Kidney capillary endothelial cell (primary cell): ENCODE results near the gene SCART1.
"Not testable (repeated sequence)": the region's sequence is repeated elsewhere in the genome, so short reads cannot be mapped to it uniquely, and the experiment has no call there.

Source experiments
- DNase-seq: peaks from one replicate; pipeline ENCODE4 v3.0.0-alpha.2; 2018; ENCODE audit warnings: low spot score

The SCART1 gene

DNA sequence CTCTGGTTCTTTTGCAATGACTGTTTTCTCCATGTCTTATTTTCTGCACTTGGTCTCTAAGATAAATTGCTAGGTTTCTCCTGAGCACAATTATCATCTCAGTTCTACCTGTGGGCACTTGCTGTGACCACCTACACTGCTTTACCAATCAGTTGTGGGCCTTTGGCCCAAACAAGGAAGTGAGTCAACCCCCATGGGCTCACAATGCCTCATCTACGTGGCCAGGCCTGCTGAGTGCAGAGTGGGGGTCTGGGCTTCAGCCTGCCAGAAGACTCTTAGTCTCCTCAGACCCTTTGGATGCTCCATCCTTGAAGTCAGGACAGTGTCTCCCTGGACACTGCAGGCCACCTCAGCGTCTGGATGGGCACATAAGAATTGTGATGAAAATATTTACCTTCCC lies 20.3 kb downstream of the SCART1 start:
- no peak for DNase-seq

GRCh38 chr10:133474665-133475424 lies 21.1 kb downstream of the SCART1 start:
- DNase-seq: no peak

GRCh38 chr10:133475425-133475734 lies 21.6 kb downstream of the SCART1 start:
- no peak for DNase-seq

GRCh38 chr10:133475821-133476640 lies 22.3 kb downstream of the SCART1 start:
- DNase-seq: no peak

GRCh38 chr10:133476641-133476990 lies 22.9 kb downstream of the SCART1 start:
- no peak for DNase-seq

- DNase-seq: no peak
Measured at GRCh38 chr10:133481086-133481643, 27.4 kb downstream of the SCART1 start.

DNA sequence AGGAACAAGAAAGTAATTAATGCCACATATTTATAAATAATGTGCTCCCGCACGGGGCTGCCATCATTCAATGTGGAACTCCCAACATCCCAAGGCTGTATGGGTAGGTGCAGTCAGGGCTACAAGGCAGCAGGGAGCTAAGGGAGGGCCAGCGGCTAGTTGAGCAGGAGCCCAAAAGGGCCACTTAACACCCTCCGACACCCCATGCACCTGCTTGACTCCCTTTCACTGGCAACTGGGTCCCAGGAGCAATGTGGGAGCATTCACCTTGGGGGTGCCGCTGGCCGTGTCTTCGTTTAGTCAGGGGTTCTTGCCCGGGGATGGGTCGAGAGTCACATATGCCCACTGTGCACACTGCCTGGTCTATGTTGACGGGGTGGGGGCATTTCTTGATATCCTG lies 27.9 kb downstream of the SCART1 start:
- DNase-seq: no peak

DNA sequence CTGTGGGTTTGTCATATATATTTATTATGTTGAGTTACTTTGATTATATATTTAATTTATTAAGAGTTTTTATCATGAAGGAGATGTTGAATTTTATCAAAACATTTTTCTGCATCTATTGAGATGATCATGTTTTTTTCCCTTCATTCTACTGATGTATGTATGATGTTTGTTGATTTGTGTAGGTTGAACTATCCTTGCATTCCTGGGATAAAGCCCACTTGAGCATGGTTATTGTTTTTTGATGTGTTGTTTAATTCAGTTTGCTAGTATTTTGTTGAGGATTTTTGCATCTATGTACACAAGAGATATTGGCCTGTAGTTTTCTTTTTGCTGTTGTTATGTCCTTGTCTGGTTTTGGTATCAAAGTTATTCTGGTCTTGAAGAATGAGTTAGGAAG lies 31.1 kb downstream of the SCART1 start:
- no peak for DNase-seq

- no peak for DNase-seq
Measured at GRCh38 chr10:133487085-133487484, 33.3 kb downstream of the SCART1 start.

- DNase-seq: no peak
Measured at GRCh38 chr10:133488354-133488753, 34.6 kb downstream of the SCART1 start.

DNA sequence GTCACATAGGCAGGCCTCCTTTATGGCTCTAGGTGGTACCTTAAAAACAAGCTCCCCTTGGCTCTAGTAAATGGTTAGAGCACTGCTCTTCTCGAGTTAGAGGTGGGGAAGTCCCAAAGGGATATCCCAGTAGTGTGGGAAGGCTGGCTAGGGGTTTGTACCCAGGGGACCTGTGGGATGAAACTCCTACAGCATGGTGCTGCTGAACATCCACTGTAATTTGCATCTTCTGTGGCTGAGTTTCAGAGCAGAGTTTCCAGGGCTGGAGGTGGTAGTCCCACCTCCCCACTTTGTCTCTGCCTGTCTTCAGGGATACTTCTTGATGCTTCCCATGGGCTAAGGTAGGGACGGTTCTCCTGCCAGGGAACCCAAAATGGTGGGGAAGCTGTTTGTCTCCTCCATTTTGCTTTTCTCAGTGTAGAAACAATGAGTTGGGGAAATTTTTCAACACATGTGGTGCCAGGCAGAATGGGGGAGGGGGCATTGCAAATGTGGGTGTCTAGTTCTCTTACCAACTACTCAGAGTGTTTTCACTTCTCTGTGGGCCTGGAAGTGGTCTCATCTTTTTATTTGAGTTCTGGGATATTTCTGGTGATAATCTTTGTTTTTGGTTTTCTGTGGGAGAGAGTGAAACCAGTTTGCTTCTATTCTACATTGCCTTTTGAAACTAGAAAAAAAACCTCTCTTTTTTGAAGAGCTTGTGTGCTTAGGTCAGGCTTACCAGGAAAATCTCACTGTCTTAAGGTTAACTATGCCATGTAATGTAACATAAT lies 36.3 kb downstream of the SCART1 start:
- no peak for DNase-seq

DNA sequence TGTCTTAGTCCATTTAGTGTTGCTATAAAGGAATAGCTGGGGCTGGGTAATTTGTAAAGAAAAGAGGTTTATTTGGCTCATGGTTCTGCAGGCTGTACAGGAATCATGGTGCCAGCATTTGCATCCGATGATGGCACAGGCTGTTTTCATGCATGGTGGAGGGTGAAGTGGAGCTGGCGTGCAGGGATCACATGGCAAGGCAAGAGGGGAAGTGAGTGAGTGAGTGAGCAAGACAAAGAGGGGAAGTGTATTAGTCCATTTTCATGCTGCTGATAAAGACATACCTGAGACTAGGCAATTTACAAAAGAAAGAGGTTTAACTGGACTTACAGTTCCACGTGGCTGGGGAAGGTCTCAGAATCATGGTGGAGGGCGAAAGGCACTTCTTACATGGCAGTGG lies 39.8 kb downstream of the SCART1 start:
- not testable (repeated sequence) for DNase-seq

GRCh38 chr10:133497363-133497762 lies 43.6 kb downstream of the SCART1 start:
- not testable (repeated sequence) for DNase-seq

- DNase-seq: not testable (repeated sequence)
Measured at GRCh38 chr10:133499176-133499575, 45.4 kb downstream of the SCART1 start.

GRCh38 chr10:133500897-133501296 lies 47.2 kb downstream of the SCART1 start:
- not testable (repeated sequence) for DNase-seq

DNA sequence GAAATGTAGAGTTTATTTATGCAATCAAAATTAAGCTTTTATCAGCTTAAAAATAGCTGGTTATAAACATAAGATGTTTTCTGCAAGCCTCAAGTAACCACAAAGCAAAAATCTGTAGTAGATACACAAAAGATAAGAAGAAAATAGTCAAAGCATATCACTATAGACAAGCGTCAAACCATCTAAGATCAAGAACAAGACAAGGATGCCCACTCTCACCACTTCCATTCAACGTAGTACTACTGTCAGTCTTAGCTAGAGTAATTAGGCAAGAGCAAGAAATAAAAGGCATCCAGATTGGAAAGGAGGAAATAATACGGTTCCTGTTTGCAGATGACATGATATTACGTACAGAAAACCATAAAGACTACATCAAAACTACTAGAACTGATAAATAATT lies 56.0 kb downstream of the SCART1 start:
- DNase-seq: no peak

DNA sequence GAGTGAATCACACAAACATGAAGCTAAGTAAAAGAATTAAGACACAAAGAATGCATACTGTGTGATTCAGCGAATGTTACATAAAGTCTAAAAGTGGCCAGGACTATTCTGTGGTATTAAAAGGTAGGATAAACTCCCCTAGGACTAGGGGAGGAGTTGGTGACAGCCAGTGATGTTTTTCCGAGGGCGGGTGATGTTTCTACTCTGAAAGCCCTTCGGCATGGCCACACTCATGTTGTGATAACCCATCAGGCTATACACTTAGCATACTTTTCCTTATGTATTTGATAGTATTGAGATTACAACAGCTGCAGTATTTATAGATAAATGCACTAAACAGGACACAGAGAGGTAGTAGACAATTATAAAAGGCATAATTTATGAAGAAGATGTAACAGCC lies 57.7 kb downstream of the SCART1 start:
- DNase-seq: no peak

DNA sequence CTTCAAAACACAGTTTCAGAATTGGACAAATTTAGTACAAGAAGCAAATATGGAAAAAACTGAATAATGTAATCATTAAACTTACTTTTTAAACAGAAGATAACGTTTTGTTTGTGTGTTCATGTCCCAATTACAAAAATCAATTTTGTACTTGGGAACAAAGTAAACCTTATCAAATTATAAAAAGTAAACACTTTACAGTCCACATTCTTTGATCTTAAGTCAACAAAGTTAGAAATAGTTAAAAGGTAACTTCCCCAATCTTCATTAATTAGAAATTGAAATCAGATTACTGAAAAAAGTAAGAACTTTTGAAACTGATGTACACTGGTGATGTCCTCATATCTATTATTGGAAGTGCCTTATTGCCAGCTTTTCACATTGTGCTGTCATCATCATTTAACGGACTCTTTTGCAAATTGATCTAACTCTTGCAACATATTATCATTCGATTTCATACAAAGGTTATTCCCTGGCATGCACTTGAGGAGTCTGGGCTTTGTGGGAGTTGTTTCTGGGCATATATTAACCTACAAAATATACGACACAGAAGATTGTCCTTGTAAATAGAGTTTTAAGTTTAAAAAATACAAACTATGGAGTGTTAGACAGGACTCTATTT lies 58.3 kb downstream of the SCART1 start:
- DNase-seq: no peak

GRCh38 chr10:133515471-133515870 lies 61.7 kb downstream of the SCART1 start:
- DNase-seq: no peak

GRCh38 chr10:133516057-133516456 lies 62.3 kb downstream of the SCART1 start:
- no peak for DNase-seq

GRCh38 chr10:133518517-133518916 lies 64.8 kb downstream of the SCART1 start:
- not testable (repeated sequence) for DNase-seq
